Aorta (tissue), 5 donors: ENCODE results near the gene RHOC. TPM values are rescaled to one million over a fixed set of nuclear protein-coding genes. Genes with fewer than 3 reads are reported as not detected.

Experiments
- ATAC-seq: fragments of 200-7000 bp; cut with Tn5 transposase; one replicate; pipeline ENCODE4 v1.9.1; 2022; ENCODE audit warnings: moderate library complexity; ENCODE audit not compliant: low FRiP score
- DNase-seq, 2 donors: peaks; one replicate each; pipeline ENCODE4 v3.0.0-alpha.2; 2020
- H3K27ac ChIP-seq, 2 donors: one replicate each; pipeline ENCODE4 v1.5.1; 2013; ENCODE audit warnings: low read length in 2 of 2, mild to moderate bottlenecking in 2 of 2, moderate library complexity in 2 of 2, control low read depth in 1 of 2, inconsistent platforms in 1 of 2, low read depth in 1 of 2
- H3K27me3 ChIP-seq, 2 donors: one replicate each; pipeline ENCODE4 v1.6.1; 2013; ENCODE audit warnings: control low read depth in 1 of 2, low read length in 1 of 2, mild to moderate bottlenecking in 1 of 2, moderate library complexity in 1 of 2; ENCODE audit not compliant: insufficient read depth in 2 of 2, control insufficient read depth in 1 of 2
- H3K36me3 ChIP-seq, 2 donors: one replicate each; pipeline ENCODE4 v1.6.1; 2013; ENCODE audit warnings: control low read depth in 1 of 2, low read length in 1 of 2, mild to moderate bottlenecking in 1 of 2; ENCODE audit not compliant: insufficient read depth in 2 of 2, control insufficient read depth in 1 of 2
- H3K4me1 ChIP-seq, 2 donors: one replicate each; pipeline ENCODE4 v1.6.1; 2013; ENCODE audit warnings: low read length in 2 of 2, control low read depth in 1 of 2, mild to moderate bottlenecking in 1 of 2, moderate library complexity in 1 of 2; ENCODE audit not compliant: insufficient read depth in 2 of 2, control insufficient read depth in 1 of 2
- H3K4me3 ChIP-seq, 2 donors: one replicate each; pipeline ENCODE4 v1.5.1; 2013; ENCODE audit warnings: low read length in 2 of 2, control low read depth in 1 of 2, mild to moderate bottlenecking in 1 of 2
- H3K9me3 ChIP-seq: one replicate; pipeline ENCODE4 v1.6.1; 2013; ENCODE audit warnings: mild to moderate bottlenecking, low read length; ENCODE audit not compliant: control insufficient read depth
- WGBS, 2 donors: extraction: QIAGEN DNeasy Blood & Tissue Kit; methylation state at CpG; one replicate each; pipeline ENCODE4 v1.1.7; 2013; 5-methylcytosine and 5-hydroxymethylcytosine counted together
- intact Hi-C, 2 donors: fragments of 100-400 bp; cut with DNase I; formaldehyde crosslinking; loops; one replicate each; pipeline versions ENCODE4 v1.14.2 to v1.15.0; 2022
- polyA plus RNA-seq, 2 donors: library from polyadenylated mRNA; stranded (reverse); fragments of 200-250 nt; gene quantifications; one replicate each; pipeline ENCODE4 v1.2.3, GENCODE V29; 2013
- total RNA-seq, 2 donors: library from RNA; stranded (reverse); fragmentation: NEBNext Ultra II Directional; extraction: Animal tissue kit (Norgen Biotek cat#: 25700); gene quantifications; one replicate each; pipeline ENCODE4 v1.2.1, GENCODE V29; 2021
- donor health status: healthy with polysubstance abuse.
- donor health status: Bipolar disorder and iron deficiency.
- donor health status: DM: no; HTN: no; CAD: no.
- donor health status: DM: no; HTN: no; CAD: no.
- donor health status: DM: yes; HTN: yes; CAD: no.

RHOC gene
- total and polyA plus RNA-seq, 4 donors = 269 to 540 (median 375) TPM

- Histone ChIP-seq H3K27ac (no peak overlapping the region), H3K36me3 (peaks cover 0 to 5% of the 10 kb centered on the region in 2 donors), H3K4me1 (no peaks in the 10 kb centered on the region), H3K4me3 (no peak overlapping the region), H3K9me3 (no peaks in the 10 kb centered on the region), H3K27me3 (no peaks in the 10 kb centered on the region)
- intact Hi-C loops = no loop called here
- ATAC-seq = no peak
- WGBS, 2 donors = 91 to 92% methylated on average over 4 of the region's 4 CpGs
- DNase-seq = no peak
Measured at GRCh38 chr1:112686835-112687234, 20.1 kb downstream of the RHOC start.

GRCh38 chr1:112686417-112686816, 20.5 kb downstream of the RHOC start:
- Histone ChIP-seq H3K36me3 (peaks cover 0 to 2% of the 10 kb centered on the region in 2 donors), H3K27me3 (no peaks in the 10 kb centered on the region), H3K9me3 (no peaks in the 10 kb centered on the region), H3K4me1 (no peaks in the 10 kb centered on the region), H3K4me3 (no peak overlapping the region), H3K27ac (no peak overlapping the region)
- no peak for ATAC-seq
- no peak for DNase-seq
- intact Hi-C loops = no loop called here
- WGBS, 2 donors = 58 to 62% methylated on average over 3 of the region's 3 CpGs

- intact Hi-C loops = no loop called here
- DNase-seq = no peak
- no peaks in the 10 kb centered on the region for H3K4me1 ChIP-seq
- H3K4me3 ChIP-seq = no peak overlapping the region
- H3K27me3 ChIP-seq = no peaks in the 10 kb centered on the region
- WGBS, 2 donors = 89 to 91% methylated on average over 5 of the region's 5 CpGs
- no peak overlapping the region for H3K27ac ChIP-seq
- no peak for ATAC-seq
- no peaks in the 10 kb centered on the region for H3K9me3 ChIP-seq
- peaks cover 0 to 2% of the 10 kb centered on the region in 2 donors for H3K36me3 ChIP-seq
Measured at GRCh38 chr1:112685913-112686312, 21.0 kb downstream of the RHOC start.

GRCh38 chr1:112678605-112679004, 28.3 kb downstream of the RHOC start:
- Histone ChIP-seq H3K27ac (no peak overlapping the region), H3K36me3 (no peaks in the 10 kb centered on the region), H3K4me1 (no peaks in the 10 kb centered on the region), H3K27me3 (no peaks in the 10 kb centered on the region), H3K4me3 (no peak overlapping the region), H3K9me3 (no peaks in the 10 kb centered on the region)
- 82 to 85% methylated on average over 3 of the region's 3 CpGs for WGBS, 2 donors
- DNase-seq = no peak
- intact Hi-C loops = no loop called here
- no peak for ATAC-seq

- H3K27me3 ChIP-seq = no peaks in the 10 kb centered on the region
- intact Hi-C loops = no loop called here
- H3K36me3 ChIP-seq = no peaks in the 10 kb centered on the region
- no peaks in the 10 kb centered on the region for H3K4me1 ChIP-seq
- ATAC-seq (no peak), DNase-seq (no peak)
- peak overlapping the region in 1 of 2 donors; percentile 16 for H3K27ac ChIP-seq
- 96 to 97% methylated on average over 4 of the region's 4 CpGs for WGBS, 2 donors
- H3K9me3 ChIP-seq = no peaks in the 10 kb centered on the region
- H3K4me3 ChIP-seq = no peak overlapping the region
Measured at GRCh38 chr1:112677501-112677900, 29.4 kb downstream of the RHOC start.

GRCh38 chr1:112676543-112676942, 30.4 kb downstream of the RHOC start:
- Histone ChIP-seq H3K36me3 (peaks cover 0 to 3% of the 10 kb centered on the region in 2 donors), H3K4me1 (no peaks in the 10 kb centered on the region), H3K9me3 (no peaks in the 10 kb centered on the region), H3K27me3 (no peaks in the 10 kb centered on the region), H3K4me3 (no peak overlapping the region), H3K27ac (no peak overlapping the region)
- intact Hi-C loops = no loop called here
- 96 to 99% methylated on average over 3 of the region's 3 CpGs for WGBS, 2 donors
- DNase-seq (no peak), ATAC-seq (no peak)

- no peak overlapping the region for H3K27ac ChIP-seq
- WGBS, 2 donors = 39 to 44% methylated on average over 7 of the region's 7 CpGs
- intact Hi-C loops = loop anchor here in 1 of 2 donors (1.0 kb wide), 1 partner anchor 24 kb away; no protein-coding TSS in a partner anchor
Measured at GRCh38 chr1:112675728-112676381, 31.1 kb downstream of the RHOC start.

GRCh38 chr1:112674986-112675727, 31.8 kb downstream of the RHOC start:
- DNase-seq = peak; percentile 69 to 88
- intact Hi-C loops = loop anchor here (1.0 to 5.0 kb wide), 3 partner anchors 25 to 58 kb away; partner anchors contain the start of genes CAPZA1 (in 1 of the 2), RHOC (in 1 of the 2) and ST7L (in 1 of the 2)
- 0 to 1% methylated on average over 68 of the region's 68 CpGs for WGBS, 2 donors

More at GRCh38 chr1:112675728-112676381, 31.1 kb downstream of the RHOC start:
- DNase-seq (no peak), ATAC-seq (no peak)
- Histone ChIP-seq H3K36me3 (peaks cover 0 to 3% of the 10 kb centered on the region in 2 donors), H3K4me1 (no peaks in the 10 kb centered on the region), H3K4me3 (peak overlapping the region; percentile 60 to 83), H3K27me3 (no peaks in the 10 kb centered on the region), H3K9me3 (no peaks in the 10 kb centered on the region)

More at GRCh38 chr1:112674986-112675727, 31.8 kb downstream of the RHOC start:
- H3K4me3 ChIP-seq = peak overlapping the region; percentile 60 to 83
- no peaks in the 10 kb centered on the region for H3K9me3 ChIP-seq
- H3K36me3 ChIP-seq = peaks cover 0 to 3% of the 10 kb centered on the region in 2 donors
- no peaks in the 10 kb centered on the region for H3K27me3 ChIP-seq
- no peaks in the 10 kb centered on the region for H3K4me1 ChIP-seq
- peak overlapping the region in 1 of 2 donors; percentile 19 for H3K27ac ChIP-seq
- peak; percentile 79 for ATAC-seq
